ENCODE results near the gene USP21.

DNA sequence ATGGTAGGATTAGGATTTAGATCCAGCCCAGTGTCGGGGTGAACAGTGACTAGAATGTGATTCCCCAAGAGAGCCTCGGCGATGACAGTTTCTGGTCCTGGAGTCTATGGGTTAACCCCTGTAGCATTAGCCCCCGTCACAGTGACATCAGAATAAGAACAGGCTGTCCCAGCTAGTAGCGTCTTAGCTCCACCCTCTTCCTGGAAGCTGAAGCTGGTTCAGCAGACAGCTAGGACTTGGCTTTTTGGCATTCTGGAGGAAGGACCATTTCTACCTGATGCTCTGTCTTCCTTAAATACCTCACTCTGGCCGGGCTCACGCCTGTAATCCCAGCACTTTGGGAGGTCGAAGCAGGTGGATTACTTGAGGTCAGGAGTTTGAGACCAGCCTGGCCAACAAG is 47.9 kb downstream of the USP21 start:
- TF ChIP-seq, protein P1, sequence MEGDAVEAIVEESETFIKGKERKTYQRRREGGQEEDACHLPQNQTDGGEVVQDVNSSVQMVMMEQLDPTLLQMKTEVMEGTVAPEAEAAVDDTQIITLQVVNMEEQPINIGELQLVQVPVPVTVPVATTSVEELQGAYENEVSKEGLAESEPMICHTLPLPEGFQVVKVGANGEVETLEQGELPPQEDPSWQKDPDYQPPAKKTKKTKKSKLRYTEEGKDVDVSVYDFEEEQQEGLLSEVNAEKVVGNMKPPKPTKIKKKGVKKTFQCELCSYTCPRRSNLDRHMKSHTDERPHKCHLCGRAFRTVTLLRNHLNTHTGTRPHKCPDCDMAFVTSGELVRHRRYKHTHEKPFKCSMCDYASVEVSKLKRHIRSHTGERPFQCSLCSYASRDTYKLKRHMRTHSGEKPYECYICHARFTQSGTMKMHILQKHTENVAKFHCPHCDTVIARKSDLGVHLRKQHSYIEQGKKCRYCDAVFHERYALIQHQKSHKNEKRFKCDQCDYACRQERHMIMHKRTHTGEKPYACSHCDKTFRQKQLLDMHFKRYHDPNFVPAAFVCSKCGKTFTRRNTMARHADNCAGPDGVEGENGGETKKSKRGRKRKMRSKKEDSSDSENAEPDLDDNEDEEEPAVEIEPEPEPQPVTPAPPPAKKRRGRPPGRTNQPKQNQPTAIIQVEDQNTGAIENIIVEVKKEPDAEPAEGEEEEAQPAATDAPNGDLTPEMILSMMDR (optimal IDR thresholded peaks at IDR 0.05 in 1 of 3, IDR thresholded peaks at IDR 0.05 in 1 of 3, conservative IDR thresholded peaks at IDR 0.05 in 1 of 3; ENCODE audit: extremely low read depth in 1 of 3, insufficient read depth in 2 of 3, low read length in 3 of 3): no peak
- no peak for TF ChIP-seq EZH2 (IDR thresholded peaks at IDR 0.05; ENCODE audit: low read length)
